Measurements from ENCODE around the gene GLB1L. TPM values are rescaled to one million over a fixed set of nuclear protein-coding genes. Genes with fewer than 3 reads are reported as not detected.
A peak's percentile ranks its signal among the peaks of the same experiment; 100 is the strongest.

The GLB1L gene
- total RNA-seq, 6 donors from 2014 or later: 4.1 to 19.5 (median 11.9) TPM

DNA sequence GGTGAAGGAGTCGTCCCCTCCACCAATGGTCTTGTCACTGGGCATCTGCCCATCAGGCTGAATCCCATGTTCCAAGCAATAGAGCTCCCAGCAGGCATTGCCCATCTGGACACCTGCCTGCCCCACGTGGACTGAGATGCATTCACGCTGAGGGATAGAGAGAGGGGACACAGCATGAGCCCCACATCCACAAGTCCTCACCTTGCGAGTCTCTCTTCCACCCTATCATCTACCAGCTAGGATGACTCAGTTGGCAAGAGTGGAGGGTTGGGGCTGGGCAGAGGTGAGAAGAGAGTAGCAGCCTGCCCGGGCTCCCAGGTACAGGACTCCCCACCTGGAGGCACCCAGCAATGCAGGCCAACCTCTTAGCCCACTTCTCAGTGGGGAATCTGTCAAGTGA lies 6.8 kb upstream of the GLB1L start:
- Histone ChIP-seq H3K9me3 (no peaks in the 10 kb centered on the region), H3K36me3 (peaks cover 2 to 32% (median 11%) of the 10 kb centered on the region in 4 donors), H3K4me3 (peak overlapping the region in 3 of 4 donors; percentile 59 to 73 (median 66)), H3K4me1 (peaks cover 61 to 80% (median 68%) of the 10 kb centered on the region in 4 donors), H3K27me3 (no peaks in the 10 kb centered on the region), H3K27ac (peak overlapping the region; percentile 70 to 96 (median 93))
- no peak for ATAC-seq (ENCODE audit: low FRiP score in 2 of 2)
- no peak for DNase-seq
- 65 to 82% methylated on average over 5 of the region's 5 CpGs for WGBS, 2 donors
- TF ChIP-seq, protein P1, sequence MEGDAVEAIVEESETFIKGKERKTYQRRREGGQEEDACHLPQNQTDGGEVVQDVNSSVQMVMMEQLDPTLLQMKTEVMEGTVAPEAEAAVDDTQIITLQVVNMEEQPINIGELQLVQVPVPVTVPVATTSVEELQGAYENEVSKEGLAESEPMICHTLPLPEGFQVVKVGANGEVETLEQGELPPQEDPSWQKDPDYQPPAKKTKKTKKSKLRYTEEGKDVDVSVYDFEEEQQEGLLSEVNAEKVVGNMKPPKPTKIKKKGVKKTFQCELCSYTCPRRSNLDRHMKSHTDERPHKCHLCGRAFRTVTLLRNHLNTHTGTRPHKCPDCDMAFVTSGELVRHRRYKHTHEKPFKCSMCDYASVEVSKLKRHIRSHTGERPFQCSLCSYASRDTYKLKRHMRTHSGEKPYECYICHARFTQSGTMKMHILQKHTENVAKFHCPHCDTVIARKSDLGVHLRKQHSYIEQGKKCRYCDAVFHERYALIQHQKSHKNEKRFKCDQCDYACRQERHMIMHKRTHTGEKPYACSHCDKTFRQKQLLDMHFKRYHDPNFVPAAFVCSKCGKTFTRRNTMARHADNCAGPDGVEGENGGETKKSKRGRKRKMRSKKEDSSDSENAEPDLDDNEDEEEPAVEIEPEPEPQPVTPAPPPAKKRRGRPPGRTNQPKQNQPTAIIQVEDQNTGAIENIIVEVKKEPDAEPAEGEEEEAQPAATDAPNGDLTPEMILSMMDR (IDR thresholded peaks at IDR 0.05): no peak
- TF ChIP-seq POLR2AphosphoS5 (IDR thresholded peaks at IDR 0.05) (no peak), EP300 (IDR thresholded peaks at IDR 0.05) (no peak), POLR2A (IDR thresholded peaks at IDR 0.05) (no peak)

GRCh38 chr2:219251656-219252055 lies 6.4 kb upstream of the GLB1L start:
- H3K4me3 ChIP-seq: peak overlapping the region in 3 of 4 donors; percentile 59 to 73 (median 66)
- ATAC-seq (ENCODE audit: low FRiP score in 2 of 2) (no peak), DNase-seq (no peak)
- WGBS, 2 donors: 64 to 71% methylated on average over 4 to 6 of the region's 6 CpGs
- TF ChIP-seq, protein P1 (IDR thresholded peaks at IDR 0.05): no peak
- TF ChIP-seq EP300 (IDR thresholded peaks at IDR 0.05): no peak
- no peak for TF ChIP-seq POLR2AphosphoS5 (IDR thresholded peaks at IDR 0.05)
- peak overlapping the region; percentile 70 to 96 (median 93) for H3K27ac ChIP-seq
- no peaks in the 10 kb centered on the region for H3K27me3 ChIP-seq
- H3K9me3 ChIP-seq: no peaks in the 10 kb centered on the region
- peaks cover 2 to 36% (median 11%) of the 10 kb centered on the region in 4 donors for H3K36me3 ChIP-seq
- peaks cover 65 to 84% (median 73%) of the 10 kb centered on the region in 4 donors for H3K4me1 ChIP-seq

- H3K9me3 ChIP-seq: no peaks in the 10 kb centered on the region
- WGBS, 2 donors: 61 to 67% methylated on average over 12 to 22 of the region's 22 CpGs
- peak overlapping the region in 3 of 4 donors; percentile 12 to 31 (median 18) for H3K4me3 ChIP-seq
- no peaks in the 10 kb centered on the region for H3K27me3 ChIP-seq
- TF ChIP-seq, protein P1 (IDR thresholded peaks at IDR 0.05): no peak
- TF ChIP-seq POLR2A (IDR thresholded peaks at IDR 0.05) (no peak), EP300 (IDR thresholded peaks at IDR 0.05) (no peak), POLR2AphosphoS5 (IDR thresholded peaks at IDR 0.05) (no peak)
- DNase-seq (peak in 1 of 2 donors; percentile 78), ATAC-seq (ENCODE audit: low FRiP score in 2 of 2) (no peak)
- H3K27ac ChIP-seq: peak overlapping the region; percentile 77 to 96 (median 96)
- H3K4me1 ChIP-seq: peaks cover 74 to 95% (median 82%) of the 10 kb centered on the region in 4 donors
- peaks cover 2 to 37% (median 11%) of the 10 kb centered on the region in 4 donors for H3K36me3 ChIP-seq
Measured at GRCh38 chr2:219250049-219250781, 5.0 kb upstream of the GLB1L start.

DNA sequence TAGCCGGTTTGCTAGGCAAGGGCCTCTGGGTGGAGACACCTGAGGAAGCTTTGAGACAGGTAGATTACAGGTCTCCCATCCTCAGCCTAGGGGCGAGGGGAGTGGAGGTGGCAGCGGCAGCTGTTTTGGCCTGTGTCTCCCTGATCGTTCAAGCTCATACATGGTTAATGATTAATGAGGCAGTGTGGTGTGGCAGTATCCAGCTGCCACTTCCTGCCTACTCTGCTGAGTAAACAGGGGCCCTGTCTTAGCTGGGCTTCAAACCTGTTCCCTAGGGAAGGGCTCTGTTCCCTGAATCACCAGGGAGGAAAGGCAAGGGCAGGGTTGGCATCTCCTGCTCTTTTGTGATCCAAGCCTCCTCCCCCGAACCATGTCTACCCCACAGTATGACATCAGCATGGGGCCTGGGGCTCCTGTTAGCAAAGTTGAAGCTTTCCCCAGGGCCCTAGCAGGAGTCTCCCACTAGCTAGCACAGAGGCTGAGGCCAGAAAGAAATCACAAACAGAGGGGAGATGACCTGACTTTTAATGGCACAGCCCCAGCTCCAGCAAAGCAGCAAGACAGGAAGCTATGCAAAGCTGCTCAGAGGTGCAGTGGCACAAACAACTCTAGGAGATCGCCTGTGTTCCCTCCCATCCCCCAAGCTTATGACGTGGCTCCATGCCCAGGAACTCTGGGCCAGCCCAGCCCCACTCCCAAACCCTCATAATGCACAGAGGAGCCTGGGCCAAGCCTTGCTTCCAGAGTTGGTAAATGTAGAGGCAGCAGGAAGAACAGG lies 4.1 kb upstream of the GLB1L start:
- H3K9me3 ChIP-seq: no peaks in the 10 kb centered on the region
- H3K27ac ChIP-seq: peak overlapping the region; percentile 77 to 96 (median 96)
- peak in 1 of 2 donors; percentile 93 for DNase-seq
- TF ChIP-seq, protein P1 (IDR thresholded peaks at IDR 0.05): peak in 1 of 6 experiments; percentile 5
- TF ChIP-seq POLR2A (IDR thresholded peaks at IDR 0.05): peak in 2 of 4 donors; percentile 48 to 67
- TF ChIP-seq POLR2AphosphoS5 (IDR thresholded peaks at IDR 0.05): peak; percentile 71 to 82
- no peak for TF ChIP-seq EP300 (IDR thresholded peaks at IDR 0.05)
- H3K4me3 ChIP-seq: peak overlapping the region in 3 of 4 donors; percentile 12 to 31 (median 18)
- H3K36me3 ChIP-seq: peaks cover 2 to 37% (median 11%) of the 10 kb centered on the region in 4 donors
- 12% methylated on average over 7 of the region's 7 CpGs; no CpG with 5 or more reads in 1 of the 2 donors for WGBS, 2 donors
- ATAC-seq (ENCODE audit: low FRiP score in 2 of 2): peak; percentile 7 to 74
- H3K4me1 ChIP-seq: peaks cover 74 to 94% (median 81%) of the 10 kb centered on the region in 4 donors
- no peaks in the 10 kb centered on the region for H3K27me3 ChIP-seq
